NB4 (cell line): Measurements from ENCODE around the gene BATF.

Source experiments
- CTCF ChIP-seq: IDR thresholded peaks from one replicate; pipeline ENCODE4 v1.5.1; 2012; ENCODE audit warnings: low read depth, low read length
- MAX ChIP-seq: IDR thresholded peaks from 2 replicates; pipeline ENCODE4 v1.6.1; 2011; ENCODE audit warnings: low read depth, low read length
- MYC ChIP-seq: IDR thresholded peaks from 2 replicates; pipeline ENCODE4 v1.6.1; 2011; ENCODE audit warnings: low read depth, low read length
- POLR2A ChIP-seq: IDR thresholded peaks from 2 replicates; pipeline ENCODE4 v1.6.1; 2011; ENCODE audit warnings: mild to moderate bottlenecking; ENCODE audit not compliant: insufficient read length; ENCODE audit errors: extremely low read depth

- no peak for TF ChIP-seq POLR2A
- TF ChIP-seq CTCF = no peak
- TF ChIP-seq MYC = no peak
- no peak for TF ChIP-seq MAX
These were observed 30.9 kb downstream of the BATF start for GRCh38 chr14:75553157-75553556.
